ENCODE results near the gene INPP5D. TPM values are rescaled to one million over a fixed set of nuclear protein-coding genes. Genes with fewer than 3 reads are reported as not detected.

The INPP5D gene
- total RNA-seq, 4 donors from 2014 or later = 26.6 to 40.6 (median 27.0) TPM

DNA sequence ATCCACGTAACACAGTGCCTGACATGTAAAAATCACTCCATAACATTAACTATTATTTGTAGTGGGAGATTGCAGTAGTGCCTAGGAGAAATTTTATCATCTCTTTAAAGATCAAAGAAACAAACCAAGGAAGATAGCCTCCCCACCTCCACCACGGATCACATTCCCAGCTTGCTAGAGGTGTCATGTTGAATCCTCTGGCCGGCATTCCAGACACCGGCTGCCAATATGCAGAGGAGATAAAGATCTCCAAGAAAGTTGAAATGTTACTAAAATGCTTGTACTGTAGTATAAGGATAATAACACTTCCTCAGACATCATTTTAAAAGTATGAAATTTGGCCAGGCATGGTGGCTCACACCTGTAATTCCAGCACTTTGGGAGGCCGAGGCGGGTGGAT is 185.3 kb downstream of the INPP5D start:
- TF ChIP-seq, protein P1, sequence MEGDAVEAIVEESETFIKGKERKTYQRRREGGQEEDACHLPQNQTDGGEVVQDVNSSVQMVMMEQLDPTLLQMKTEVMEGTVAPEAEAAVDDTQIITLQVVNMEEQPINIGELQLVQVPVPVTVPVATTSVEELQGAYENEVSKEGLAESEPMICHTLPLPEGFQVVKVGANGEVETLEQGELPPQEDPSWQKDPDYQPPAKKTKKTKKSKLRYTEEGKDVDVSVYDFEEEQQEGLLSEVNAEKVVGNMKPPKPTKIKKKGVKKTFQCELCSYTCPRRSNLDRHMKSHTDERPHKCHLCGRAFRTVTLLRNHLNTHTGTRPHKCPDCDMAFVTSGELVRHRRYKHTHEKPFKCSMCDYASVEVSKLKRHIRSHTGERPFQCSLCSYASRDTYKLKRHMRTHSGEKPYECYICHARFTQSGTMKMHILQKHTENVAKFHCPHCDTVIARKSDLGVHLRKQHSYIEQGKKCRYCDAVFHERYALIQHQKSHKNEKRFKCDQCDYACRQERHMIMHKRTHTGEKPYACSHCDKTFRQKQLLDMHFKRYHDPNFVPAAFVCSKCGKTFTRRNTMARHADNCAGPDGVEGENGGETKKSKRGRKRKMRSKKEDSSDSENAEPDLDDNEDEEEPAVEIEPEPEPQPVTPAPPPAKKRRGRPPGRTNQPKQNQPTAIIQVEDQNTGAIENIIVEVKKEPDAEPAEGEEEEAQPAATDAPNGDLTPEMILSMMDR (IDR thresholded peaks at IDR 0.05; ENCODE audit: low read depth) = no peak

DNA sequence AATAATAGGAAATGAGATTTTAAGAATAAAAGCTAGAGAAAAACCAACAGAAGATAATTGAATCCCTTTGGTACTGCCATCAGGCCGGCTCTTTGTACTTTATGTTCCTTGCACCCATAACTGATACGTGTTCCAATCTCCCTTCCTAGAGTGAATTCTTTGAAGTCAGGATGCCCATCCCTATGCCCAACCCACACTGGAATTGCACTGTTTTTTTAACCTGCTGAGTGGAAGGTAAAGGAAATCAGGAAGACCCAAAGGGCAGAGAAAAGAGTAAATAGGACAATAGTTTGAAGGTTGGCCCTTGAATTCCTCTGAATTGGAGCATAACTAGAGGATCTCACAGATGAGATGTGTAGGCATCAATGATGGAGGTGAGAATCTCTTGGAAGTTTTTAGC is 187.0 kb downstream of the INPP5D start:
- TF ChIP-seq, protein P1 (IDR thresholded peaks at IDR 0.05; ENCODE audit: low read depth) = no peak

DNA sequence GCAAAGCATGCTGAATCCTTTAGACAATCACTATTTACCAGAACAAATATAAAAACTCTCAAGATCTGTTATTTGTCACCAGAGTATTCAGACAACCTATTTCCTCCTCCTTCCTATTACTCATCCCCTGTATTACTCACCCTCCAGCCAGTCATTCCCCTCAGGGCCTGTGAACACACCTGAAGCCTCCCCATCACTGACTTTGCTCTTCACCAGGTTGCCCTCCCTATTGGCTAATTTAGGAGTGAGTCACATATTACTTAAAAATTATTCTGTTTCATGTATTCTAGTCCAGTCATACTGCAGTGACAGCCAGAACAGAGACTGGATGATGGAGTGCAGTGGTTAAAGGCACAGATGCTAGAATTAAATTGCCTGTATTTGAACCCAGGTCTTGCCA is 187.6 kb downstream of the INPP5D start:
- TF ChIP-seq, protein P1 (IDR thresholded peaks at IDR 0.05; ENCODE audit: low read depth) = no peak

DNA sequence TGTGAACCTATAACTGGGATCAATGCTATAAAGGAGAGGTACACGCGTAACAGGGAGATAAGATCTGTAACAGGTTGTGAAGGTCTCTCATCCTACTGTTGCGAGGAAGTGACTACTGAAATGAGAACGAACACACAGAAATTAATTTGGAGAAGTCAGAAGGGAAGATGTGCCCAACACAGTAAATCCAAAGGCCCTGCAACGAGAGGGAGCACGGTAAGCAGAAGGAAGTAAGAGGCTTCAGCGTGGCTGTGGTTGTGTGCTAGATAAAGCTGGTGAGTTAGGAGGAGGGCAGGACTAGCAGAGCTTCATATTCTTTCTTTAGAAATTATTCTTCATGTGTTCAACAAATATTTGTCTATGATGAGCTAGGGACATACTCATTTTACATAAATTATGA is 188.9 kb downstream of the INPP5D start:
- TF ChIP-seq, protein P1 (IDR thresholded peaks at IDR 0.05; ENCODE audit: low read depth) = no peak

DNA sequence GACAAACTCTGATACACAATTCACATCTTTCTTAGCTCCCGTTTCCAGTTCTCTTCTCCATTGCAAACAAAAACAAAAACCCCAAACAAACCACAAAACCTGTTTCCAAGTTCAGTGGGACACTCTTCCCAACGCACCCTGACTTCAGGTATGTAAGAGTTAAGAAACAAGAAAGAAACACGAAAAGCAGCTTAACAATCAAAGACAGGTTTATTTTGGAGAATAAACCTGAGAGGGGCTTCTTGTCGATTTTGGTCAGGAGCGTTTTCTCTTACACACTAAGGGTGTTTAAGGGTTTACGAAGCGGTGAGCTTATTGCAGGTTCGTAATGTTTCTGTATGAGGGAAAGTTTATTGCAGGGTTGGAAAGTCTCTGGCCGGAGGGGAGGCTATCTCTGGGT is 190.4 kb downstream of the INPP5D start:
- TF ChIP-seq, protein P1 (IDR thresholded peaks at IDR 0.05; ENCODE audit: low read depth) = no peak

DNA sequence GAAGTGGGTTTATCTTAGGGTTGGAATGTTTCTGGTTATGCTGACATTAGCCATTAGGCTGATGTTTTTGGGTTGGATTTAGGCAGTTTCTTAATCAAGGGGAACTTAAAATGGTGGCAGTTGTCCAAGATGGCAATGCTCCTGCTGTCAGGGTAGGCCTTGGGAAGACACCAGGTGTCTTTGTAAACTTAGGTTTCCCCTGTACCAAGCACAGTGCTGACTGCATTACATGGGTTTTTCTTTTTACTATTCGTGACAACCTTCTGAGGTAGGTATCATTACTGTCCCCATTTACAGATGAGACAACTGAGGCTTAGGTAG is 190.8 kb downstream of the INPP5D start:
- TF ChIP-seq, protein P1 (IDR thresholded peaks at IDR 0.05; ENCODE audit: low read depth) = no peak

DNA sequence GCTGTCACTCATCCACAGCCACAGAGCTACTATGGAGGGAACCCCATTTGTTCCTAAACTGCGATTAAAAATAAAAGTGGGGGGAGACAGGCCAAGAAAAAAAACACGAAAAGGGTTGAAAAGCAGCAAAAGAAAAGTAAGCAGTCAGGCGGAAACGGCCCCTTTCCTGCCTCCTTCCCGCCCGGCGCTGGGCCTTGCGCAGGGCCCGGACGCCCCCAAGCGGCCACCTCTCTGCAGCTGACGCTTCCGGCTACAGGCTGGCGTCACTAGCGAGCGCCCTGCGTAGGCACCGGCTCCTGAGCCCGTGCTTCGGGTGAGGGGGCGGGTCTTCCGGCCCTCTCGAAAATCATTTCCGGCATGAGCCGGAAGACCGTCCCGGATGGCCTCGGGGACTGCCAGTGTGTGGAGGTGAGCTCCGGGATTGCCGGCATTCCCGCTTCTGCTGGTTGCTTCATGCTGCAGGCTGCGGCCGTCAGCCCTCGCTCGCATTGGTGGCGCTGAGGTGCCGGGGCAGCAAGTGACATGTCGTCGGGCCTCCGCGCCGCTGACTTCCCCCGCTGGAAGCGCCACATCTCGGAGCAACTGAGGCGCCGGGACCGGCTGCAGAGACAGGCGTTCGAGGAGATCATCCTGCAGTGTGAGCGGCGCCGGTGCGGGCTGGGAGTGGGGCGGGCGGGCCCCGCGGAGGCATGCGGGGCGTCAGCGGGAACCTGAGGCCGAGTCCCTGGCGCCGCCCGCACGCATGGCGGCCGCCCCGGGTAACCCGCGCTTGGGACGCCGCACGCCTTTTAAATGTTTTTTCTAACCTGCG is 191.4 kb downstream of the INPP5D start, which contains the start of gene ATG16L1:
Gene ATG16L1, plus strand, starts transcription at position 368 of the 811 bp plus-strand sequence. Its CDS starts 155 bp downstream, at position 523.
- TF ChIP-seq, protein P1 (IDR thresholded peaks at IDR 0.05; ENCODE audit: low read depth) = no peak
